ENCODE results near the gene FHOD3.

DNA sequence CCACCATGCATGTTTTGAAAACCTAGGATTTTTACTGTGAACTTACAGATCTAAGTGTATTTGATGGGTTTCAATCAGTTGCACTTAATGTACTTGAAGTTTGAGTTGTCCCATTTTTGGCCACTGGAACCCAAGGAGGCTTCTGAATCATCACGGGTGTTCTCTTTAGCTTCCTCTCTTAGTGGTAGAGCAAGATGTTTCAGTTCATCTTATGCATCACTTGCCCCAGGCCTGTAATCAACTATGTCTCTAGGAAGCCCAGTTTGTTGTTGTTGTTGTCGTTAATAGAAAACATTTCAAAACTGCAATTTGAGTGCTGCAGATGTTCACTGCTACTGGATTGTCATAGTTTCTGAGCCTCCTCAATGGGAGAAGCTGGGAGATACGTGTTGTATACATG lies 97.0 kb downstream of the FHOD3 start:
- TF ChIP-seq, protein P1, sequence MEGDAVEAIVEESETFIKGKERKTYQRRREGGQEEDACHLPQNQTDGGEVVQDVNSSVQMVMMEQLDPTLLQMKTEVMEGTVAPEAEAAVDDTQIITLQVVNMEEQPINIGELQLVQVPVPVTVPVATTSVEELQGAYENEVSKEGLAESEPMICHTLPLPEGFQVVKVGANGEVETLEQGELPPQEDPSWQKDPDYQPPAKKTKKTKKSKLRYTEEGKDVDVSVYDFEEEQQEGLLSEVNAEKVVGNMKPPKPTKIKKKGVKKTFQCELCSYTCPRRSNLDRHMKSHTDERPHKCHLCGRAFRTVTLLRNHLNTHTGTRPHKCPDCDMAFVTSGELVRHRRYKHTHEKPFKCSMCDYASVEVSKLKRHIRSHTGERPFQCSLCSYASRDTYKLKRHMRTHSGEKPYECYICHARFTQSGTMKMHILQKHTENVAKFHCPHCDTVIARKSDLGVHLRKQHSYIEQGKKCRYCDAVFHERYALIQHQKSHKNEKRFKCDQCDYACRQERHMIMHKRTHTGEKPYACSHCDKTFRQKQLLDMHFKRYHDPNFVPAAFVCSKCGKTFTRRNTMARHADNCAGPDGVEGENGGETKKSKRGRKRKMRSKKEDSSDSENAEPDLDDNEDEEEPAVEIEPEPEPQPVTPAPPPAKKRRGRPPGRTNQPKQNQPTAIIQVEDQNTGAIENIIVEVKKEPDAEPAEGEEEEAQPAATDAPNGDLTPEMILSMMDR (conservative IDR thresholded peaks at IDR 0.05; ENCODE audit: low read depth, low read length) = no peak
- TF ChIP-seq EZH2 (IDR thresholded peaks at IDR 0.05; ENCODE audit: borderline replicate concordance, low read depth, low read length, poor library complexity, severe bottlenecking) = no peak

Data from A673 (cell line).